ENCODE measurements around the gene GPM6B. TPM values are rescaled to one million over a fixed set of nuclear protein-coding genes. Genes with fewer than 3 reads are reported as not detected.
"Not testable (repeated sequence)": the region's sequence is repeated elsewhere in the genome, so short reads cannot be mapped to it uniquely, and the experiment has no call there.

Gene GPM6B
- polyA plus RNA-seq, 4 donors: 10.7 to 31.1 (median 21.4) TPM

- DNase-seq (ENCODE audit: low read depth in 4 of 4, low spot score in 3 of 4): no peak
Observed at GRCh38 chrX:13733506-13733905, 83.4 kb downstream of the GPM6B start.

- no peak for DNase-seq (ENCODE audit: low read depth in 4 of 4, low spot score in 3 of 4)
Observed at GRCh38 chrX:13732246-13733067, 84.4 kb downstream of the GPM6B start.

- not testable (repeated sequence) for DNase-seq (ENCODE audit: low read depth in 4 of 4, low spot score in 3 of 4)
Observed at GRCh38 chrX:13730523-13730922, 86.4 kb downstream of the GPM6B start.

GRCh38 chrX:13726583-13726982 lies 90.3 kb downstream of the GPM6B start:
- not testable (repeated sequence) for DNase-seq (ENCODE audit: low read depth in 4 of 4, low spot score in 3 of 4)

- not testable (repeated sequence) for DNase-seq (ENCODE audit: low read depth in 4 of 4, low spot score in 3 of 4)
Observed at GRCh38 chrX:13724878-13725277, 92.0 kb downstream of the GPM6B start.

- no peak for DNase-seq (ENCODE audit: low read depth in 4 of 4, low spot score in 3 of 4)
Observed at GRCh38 chrX:13721819-13722519, 94.9 kb downstream of the GPM6B start.

- DNase-seq (ENCODE audit: low read depth in 4 of 4, low spot score in 3 of 4): no peak
Observed at GRCh38 chrX:13721371-13721770, 95.5 kb downstream of the GPM6B start.

Other genes with a start within 250 kb of the GPM6B start
- 10 to 100 TPM; 19.2 to 66.6 (median 27.6) TPM for gene EGFL6, start 247.5 kb downstream of the GPM6B start, polyA plus RNA-seq (ENCODE audit: insufficient read length in 4 of 4)
- gene TCEANC, start 164.0 kb downstream of the GPM6B start, polyA plus RNA-seq (ENCODE audit: insufficient read length in 4 of 4): 1 to 10 TPM; 5.9 to 6.8 (median 6.4) TPM
- gene RAB9A, start 128.0 kb downstream of the GPM6B start, polyA plus RNA-seq (ENCODE audit: insufficient read length in 4 of 4): 10 to 100 TPM; 24.9 to 33.9 (median 25.6) TPM
- 10 to 100 TPM; 14.1 to 19.6 (median 16.6) TPM for gene TRAPPC2, start 82.5 kb downstream of the GPM6B start, polyA plus RNA-seq (ENCODE audit: insufficient read length in 4 of 4)
- 10 to 100 TPM; 26.1 to 51.4 (median 38.7) TPM for gene OFD1, start 82.3 kb downstream of the GPM6B start, polyA plus RNA-seq (ENCODE audit: insufficient read length in 4 of 4)
- gene GEMIN8, start 212.8 kb upstream of the GPM6B start, polyA plus RNA-seq (ENCODE audit: insufficient read length in 4 of 4): 10 to 100 TPM; 24.9 to 39.1 (median 26.9) TPM

Data from left renal pelvis (tissue), 4 donors.